ENCODE measurements around the gene C1QC. TPM values are rescaled to one million over a fixed set of nuclear protein-coding genes. Genes with fewer than 3 reads are reported as not detected.
A peak's percentile ranks its signal among the peaks of the same experiment; 100 is the strongest.
"Not testable (repeated sequence)": the region's sequence is repeated elsewhere in the genome, so short reads cannot be mapped to it uniquely, and the experiment has no call there.

The C1QC gene
- total and polyA plus RNA-seq, 11 donors = 13.9 to 674 (median 50.0) TPM

DNA sequence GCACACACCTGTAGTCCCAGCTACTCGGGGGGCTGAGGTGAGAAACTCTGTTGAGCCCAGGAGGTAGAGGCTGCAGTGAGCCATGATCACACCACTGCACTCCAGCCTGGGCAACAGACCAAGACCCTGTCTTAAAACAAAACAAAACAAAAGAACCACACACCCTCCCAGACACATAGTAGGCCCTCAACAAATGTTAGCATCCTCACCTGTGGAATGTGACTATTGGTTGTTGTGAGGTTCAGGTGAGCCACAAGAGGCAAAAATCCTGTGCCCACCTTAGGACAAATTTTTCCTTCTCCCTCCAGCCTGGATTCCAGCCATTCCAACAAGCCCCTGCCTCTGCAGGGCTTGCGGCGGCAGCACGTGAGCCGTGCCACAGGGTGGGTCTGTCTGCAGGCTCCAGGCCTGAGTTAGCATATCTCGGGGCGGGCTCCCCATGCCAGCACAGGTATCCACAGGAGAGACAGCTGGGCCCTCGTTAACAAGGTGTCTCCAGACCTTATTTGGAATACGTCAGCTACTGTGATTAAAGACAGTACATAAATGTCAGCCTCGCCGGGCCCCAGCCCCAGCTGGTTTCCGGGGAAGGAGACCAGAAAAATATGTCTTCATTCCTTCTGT lies 27.0 kb downstream of the C1QC start:
- no peak overlapping the region for H3K27ac ChIP-seq
- 36 to 44% (median 42%) methylated on average over 10 to 12 of the region's 12 CpGs for WGBS, 4 donors
- H3K9me3 ChIP-seq = no peaks in the 10 kb centered on the region
- TF ChIP-seq CTCF (IDR thresholded peaks at IDR 0.05) (no peak), POLR2A (IDR thresholded peaks at IDR 0.05) (no peak)
- no peaks in the 10 kb centered on the region for H3K36me3 ChIP-seq
- no peak overlapping the region for H3K4me3 ChIP-seq
- H3K4me1 ChIP-seq = no peaks in the 10 kb centered on the region
- DNase-seq = no peak
- H3K27me3 ChIP-seq = peaks cover 3 to 44% (median 22%) of the 10 kb centered on the region in 9 donors
- intact Hi-C loops (cut with DNase I) = loop anchor here in 3 of 10 donors (5.0 to 10.0 kb wide), 2 partner anchors 254 to 262 kb away; no protein-coding TSS in a partner anchor
- ATAC-seq = no peak

- DNase-seq (no peak), ATAC-seq (no peak)
- TF ChIP-seq CTCF (IDR thresholded peaks at IDR 0.05) (no peak), POLR2A (IDR thresholded peaks at IDR 0.05) (no peak)
- Histone ChIP-seq H3K4me3 (no peak overlapping the region), H3K9me3 (no peaks in the 10 kb centered on the region), H3K4me1 (no peaks in the 10 kb centered on the region), H3K27ac (no peak overlapping the region), H3K36me3 (no peaks in the 10 kb centered on the region), H3K27me3 (peaks cover 3 to 50% (median 24%) of the 10 kb centered on the region in 9 donors)
- intact Hi-C loops (cut with DNase I) = loop anchor here in 4 of 10 donors (2.0 to 10.0 kb wide), 3 partner anchors 253 to 260 kb away; no protein-coding TSS in a partner anchor
- 80 to 88% (median 84%) methylated on average over 4 of the region's 4 CpGs for WGBS, 4 donors
Measured at GRCh38 chr1:22671999-22672398, 28.6 kb downstream of the C1QC start.

GRCh38 chr1:22673486-22674409 lies 30.3 kb downstream of the C1QC start:
- ATAC-seq = peak in 2 of 4 donors; percentile 14 to 44
- Histone ChIP-seq H3K4me3 (no peak overlapping the region), H3K27me3 (peaks cover 3 to 59% (median 22%) of the 10 kb centered on the region in 9 donors), H3K9me3 (no peaks in the 10 kb centered on the region), H3K4me1 (no peaks in the 10 kb centered on the region), H3K27ac (no peak overlapping the region), H3K36me3 (no peaks in the 10 kb centered on the region)
- intact Hi-C loops (cut with DNase I) = loop anchor here in 8 of 10 donors (1.0 to 10.0 kb wide), 4 partner anchors 251 to 259 kb away; no protein-coding TSS in a partner anchor
- peak in 1 of 5 donors; percentile 29 for DNase-seq
- TF ChIP-seq CTCF (IDR thresholded peaks at IDR 0.05) (peak; percentile 40 to 68 (median 59)), POLR2A (IDR thresholded peaks at IDR 0.05) (no peak)
- 7 to 14% (median 10%) methylated on average over 14 to 17 of the region's 17 CpGs for WGBS, 4 donors

GRCh38 chr1:22674410-22674749 lies 30.9 kb downstream of the C1QC start:
- no peaks in the 10 kb centered on the region for H3K36me3 ChIP-seq
- no peaks in the 10 kb centered on the region for H3K9me3 ChIP-seq
- no peak overlapping the region for H3K4me3 ChIP-seq
- intact Hi-C loops (cut with DNase I) = loop anchor here in 7 of 10 donors (1.0 to 10.0 kb wide), 4 partner anchors 250 to 258 kb away; no protein-coding TSS in a partner anchor
- TF ChIP-seq CTCF (IDR thresholded peaks at IDR 0.05) (no peak), POLR2A (IDR thresholded peaks at IDR 0.05) (no peak)
- 16 to 36% (median 23%) methylated on average over 1 of the region's 1 CpG for WGBS, 4 donors
- DNase-seq (no peak), ATAC-seq (no peak)
- no peaks in the 10 kb centered on the region for H3K4me1 ChIP-seq
- peaks cover 3 to 59% (median 22%) of the 10 kb centered on the region in 9 donors for H3K27me3 ChIP-seq
- H3K27ac ChIP-seq = no peak overlapping the region

- H3K9me3 ChIP-seq, DNase-seq, H3K4me1 ChIP-seq, H3K27ac ChIP-seq, H3K4me3 ChIP-seq, ATAC-seq, H3K36me3 ChIP-seq: not testable (repeated sequence)
- H3K27me3 ChIP-seq = peaks cover 3 to 48% (median 21%) of the 10 kb centered on the region in 9 donors
- WGBS, 4 donors = 90 to 91% (median 90%) methylated on average over 15 of the region's 15 CpGs
- intact Hi-C loops (cut with DNase I) = loop anchor here in 1 of 10 donors (10.0 kb wide), 1 partner anchor 249 kb away; no protein-coding TSS in a partner anchor
Measured at GRCh38 chr1:22676151-22676550, 32.7 kb downstream of the C1QC start.
